ENCODE measurements around the gene PRKCZ. TPM values are rescaled to one million over a fixed set of nuclear protein-coding genes. Genes with fewer than 3 reads are reported as not detected.

The PRKCZ gene
- total RNA-seq, 4 donors from 2014 or later, result 0.49 to 1.9 (median 1.1) TPM; not detected in 1

DNA sequence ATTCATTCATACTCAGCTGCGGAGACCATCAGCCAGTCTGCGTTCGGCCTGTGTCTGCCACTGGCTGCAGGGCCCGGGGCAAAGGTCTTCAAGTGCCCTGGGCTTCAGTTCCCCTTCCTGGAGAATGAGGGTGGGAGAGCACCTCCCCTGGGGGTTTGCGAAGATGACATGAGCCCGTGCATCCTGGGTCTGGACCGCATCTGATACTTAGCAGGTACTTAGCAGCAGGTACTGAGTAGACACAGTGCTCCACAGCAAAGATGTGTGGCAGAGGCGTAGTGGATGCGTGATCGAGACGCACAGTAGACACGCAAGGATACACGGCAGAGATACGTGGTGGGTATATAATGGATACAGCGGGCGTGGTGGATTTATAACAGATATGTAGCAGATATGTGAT, 51.3 kb downstream of the PRKCZ start:
- TF ChIP-seq, protein P1, sequence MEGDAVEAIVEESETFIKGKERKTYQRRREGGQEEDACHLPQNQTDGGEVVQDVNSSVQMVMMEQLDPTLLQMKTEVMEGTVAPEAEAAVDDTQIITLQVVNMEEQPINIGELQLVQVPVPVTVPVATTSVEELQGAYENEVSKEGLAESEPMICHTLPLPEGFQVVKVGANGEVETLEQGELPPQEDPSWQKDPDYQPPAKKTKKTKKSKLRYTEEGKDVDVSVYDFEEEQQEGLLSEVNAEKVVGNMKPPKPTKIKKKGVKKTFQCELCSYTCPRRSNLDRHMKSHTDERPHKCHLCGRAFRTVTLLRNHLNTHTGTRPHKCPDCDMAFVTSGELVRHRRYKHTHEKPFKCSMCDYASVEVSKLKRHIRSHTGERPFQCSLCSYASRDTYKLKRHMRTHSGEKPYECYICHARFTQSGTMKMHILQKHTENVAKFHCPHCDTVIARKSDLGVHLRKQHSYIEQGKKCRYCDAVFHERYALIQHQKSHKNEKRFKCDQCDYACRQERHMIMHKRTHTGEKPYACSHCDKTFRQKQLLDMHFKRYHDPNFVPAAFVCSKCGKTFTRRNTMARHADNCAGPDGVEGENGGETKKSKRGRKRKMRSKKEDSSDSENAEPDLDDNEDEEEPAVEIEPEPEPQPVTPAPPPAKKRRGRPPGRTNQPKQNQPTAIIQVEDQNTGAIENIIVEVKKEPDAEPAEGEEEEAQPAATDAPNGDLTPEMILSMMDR (IDR thresholded peaks at IDR 0.05; ENCODE audit: low read depth), result no peak

DNA sequence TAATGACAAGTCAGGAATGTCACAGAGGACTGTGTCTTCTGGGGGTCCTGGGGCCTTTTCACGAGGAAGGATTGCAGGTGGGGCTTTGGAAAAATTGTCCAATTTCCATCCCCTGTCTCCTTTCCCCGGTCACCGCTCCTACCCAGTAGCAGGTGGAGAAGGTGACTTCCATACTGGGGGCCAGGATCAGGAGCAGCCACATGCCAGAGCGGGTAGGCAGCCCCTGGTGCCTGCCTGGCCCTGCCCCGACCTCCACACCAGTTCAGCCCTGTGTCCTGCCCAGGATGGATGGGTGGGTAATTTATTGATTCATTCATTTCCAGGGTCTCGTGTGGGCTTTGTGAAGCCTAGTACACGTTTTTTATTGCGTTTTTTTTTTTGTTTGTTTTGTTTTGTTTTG, 51.7 kb downstream of the PRKCZ start:
- TF ChIP-seq, protein P1 (IDR thresholded peaks at IDR 0.05; ENCODE audit: low read depth), result no peak

DNA sequence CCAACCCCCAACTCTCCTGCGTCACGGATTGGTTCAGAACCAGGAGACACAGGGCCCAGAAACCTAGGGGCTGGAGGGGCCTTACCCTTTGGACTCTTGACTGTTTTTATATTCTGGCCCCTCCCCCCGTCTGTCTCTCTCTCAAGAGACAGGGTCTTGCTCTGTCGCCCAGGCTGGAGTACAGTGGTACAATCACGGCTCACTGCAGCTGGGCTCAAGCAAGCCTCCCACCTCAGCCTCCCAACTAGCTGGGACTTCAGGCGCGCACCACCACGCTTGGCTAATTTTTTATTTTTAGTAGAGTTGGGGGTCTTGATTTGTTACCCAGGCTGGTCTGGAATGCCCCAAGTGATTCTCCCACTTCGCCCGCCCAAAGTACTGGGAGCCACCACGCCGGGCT, 52.5 kb downstream of the PRKCZ start:
- TF ChIP-seq, protein P1 (IDR thresholded peaks at IDR 0.05; ENCODE audit: low read depth), result no peak

DNA sequence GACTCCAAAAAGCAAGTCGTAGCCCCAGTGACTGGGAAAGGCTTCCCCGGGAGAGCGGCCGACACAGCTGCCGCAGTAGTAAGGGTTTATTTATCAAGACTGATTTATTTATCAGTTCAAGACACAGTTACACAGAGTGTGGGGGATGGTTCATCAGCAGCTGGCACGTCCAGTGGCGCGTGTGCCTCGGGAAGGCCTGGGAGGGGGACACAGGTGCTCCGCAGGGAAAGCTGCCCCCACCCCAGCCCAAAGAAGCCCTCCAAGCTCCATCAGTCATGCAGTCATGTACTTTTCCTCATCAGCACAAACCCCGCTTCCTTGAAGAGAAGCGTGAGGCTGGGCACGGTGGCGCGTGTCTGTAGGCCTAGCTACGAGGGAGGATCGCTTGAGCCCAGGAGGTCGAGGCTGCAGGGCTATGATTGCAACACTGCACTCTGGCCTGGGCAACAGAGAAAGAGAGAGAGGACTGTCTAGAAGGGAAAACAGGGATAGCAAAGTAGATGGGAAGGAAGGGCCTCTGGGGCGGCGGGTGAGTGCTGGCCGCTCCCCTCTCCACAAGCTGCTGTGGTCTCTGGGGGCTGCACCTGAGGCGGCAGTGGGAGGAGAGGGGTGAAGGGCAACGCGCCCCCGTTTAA, 53.2 kb downstream of the PRKCZ start:
- TF ChIP-seq, protein P1 (IDR thresholded peaks at IDR 0.05; ENCODE audit: low read depth), result no peak

DNA sequence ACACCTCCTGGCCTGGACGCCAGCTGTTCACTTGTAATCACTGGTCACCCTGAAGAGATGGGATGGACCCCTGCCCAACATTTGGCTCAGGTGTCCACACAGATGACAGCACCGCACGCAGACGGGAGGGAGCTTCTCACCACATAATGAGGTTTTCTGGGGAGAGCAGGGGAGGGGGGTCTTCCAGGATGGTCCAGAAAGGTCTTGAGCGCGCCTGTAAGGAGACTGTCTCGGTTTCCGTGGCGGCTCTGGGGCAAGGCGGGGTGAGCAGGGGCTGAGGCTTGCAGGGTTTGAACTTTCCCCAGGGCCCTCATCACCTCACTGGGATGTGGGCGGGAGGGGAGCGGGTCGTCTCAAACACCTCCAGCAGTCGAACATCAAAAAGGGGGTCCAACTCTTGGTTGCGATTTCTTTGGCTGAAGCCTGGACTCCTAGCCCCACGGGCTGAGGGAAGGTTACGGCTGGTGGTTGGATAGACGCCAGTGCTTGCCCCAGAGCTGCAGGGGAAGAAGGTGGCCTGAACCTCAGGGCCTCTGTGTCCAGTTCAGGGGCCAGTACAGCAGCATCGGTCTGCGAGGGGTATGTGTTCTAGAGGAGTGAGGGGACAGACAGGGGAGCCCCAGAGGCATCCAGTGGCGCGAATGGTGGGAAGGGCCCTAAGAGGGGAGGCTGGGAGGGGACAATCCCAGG, 53.8 kb downstream of the PRKCZ start:
- TF ChIP-seq, protein P1 (IDR thresholded peaks at IDR 0.05; ENCODE audit: low read depth), result no peak

DNA sequence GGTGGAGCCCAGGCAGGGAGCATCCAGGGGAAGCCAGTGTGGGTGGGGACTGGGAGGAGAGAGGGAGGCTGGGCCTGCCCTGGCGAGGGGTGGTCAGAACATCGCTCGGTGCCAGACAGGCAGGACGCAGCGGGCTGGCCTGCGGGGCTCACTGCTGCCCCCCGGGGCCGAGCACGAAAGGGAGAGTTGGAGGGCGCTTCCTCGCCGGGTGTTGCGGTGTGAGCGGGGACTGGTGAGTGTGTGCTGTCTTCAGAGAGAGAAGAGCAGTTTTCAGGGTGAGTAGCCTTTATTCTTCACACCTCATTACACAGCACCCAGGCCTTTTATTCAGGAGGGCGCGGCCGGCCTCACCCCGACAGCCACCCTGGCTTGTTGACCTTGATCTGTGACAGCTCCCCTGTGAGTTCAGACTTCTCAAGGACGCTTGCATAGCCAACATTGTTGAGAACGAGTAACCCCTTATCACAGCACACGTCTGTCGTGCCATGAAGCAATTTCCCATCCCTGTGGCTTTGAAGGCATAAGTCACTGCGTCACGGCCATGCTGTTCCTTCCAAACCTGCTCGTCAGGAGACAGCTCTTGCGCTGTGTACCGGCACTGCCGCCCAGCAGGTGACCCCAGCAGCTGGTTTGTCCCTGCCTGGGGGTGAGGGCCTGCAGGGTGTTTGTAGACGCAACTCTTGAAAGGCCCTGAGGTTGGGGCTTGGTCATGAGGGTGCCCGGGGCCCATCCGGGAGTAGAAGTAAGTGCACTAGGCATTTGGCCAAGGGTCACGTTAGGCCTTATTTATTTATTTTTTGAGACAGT, 54.6 kb downstream of the PRKCZ start:
- TF ChIP-seq, protein P1 (IDR thresholded peaks at IDR 0.05; ENCODE audit: low read depth), result no peak

All from subcutaneous adipose tissue (tissue), 4 donors.